ENCODE results near the gene ENHO.

DNA sequence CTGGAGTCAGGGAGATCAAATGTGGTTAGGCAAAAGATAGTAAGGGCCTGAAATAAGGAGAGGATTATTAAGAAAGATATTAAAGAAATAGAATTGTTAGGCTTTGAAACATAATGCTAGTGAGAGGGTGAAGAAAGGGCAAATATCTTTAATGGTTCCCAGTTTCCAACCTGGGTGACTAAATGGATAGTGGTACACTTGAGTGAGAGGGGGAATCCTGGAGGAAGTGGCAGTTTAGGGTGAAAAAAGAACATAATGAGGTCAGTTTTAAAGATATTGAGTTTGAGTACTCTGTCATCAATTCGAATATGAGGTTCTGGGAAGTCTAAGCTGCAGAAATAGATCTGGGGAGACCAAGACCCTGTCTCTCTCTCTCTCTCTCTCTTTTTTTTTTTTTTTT, 45.2 kb downstream of the ENHO start:
- no peak for TF ChIP-seq ZNF274 (IDR thresholded peaks at IDR 0.05; ENCODE audit: borderline replicate concordance, extremely low read depth, low read length)
- TF ChIP-seq EZH2 (IDR thresholded peaks at IDR 0.05; ENCODE audit: low read depth, low read length, severe bottlenecking): no peak
- TF ChIP-seq, protein P1, sequence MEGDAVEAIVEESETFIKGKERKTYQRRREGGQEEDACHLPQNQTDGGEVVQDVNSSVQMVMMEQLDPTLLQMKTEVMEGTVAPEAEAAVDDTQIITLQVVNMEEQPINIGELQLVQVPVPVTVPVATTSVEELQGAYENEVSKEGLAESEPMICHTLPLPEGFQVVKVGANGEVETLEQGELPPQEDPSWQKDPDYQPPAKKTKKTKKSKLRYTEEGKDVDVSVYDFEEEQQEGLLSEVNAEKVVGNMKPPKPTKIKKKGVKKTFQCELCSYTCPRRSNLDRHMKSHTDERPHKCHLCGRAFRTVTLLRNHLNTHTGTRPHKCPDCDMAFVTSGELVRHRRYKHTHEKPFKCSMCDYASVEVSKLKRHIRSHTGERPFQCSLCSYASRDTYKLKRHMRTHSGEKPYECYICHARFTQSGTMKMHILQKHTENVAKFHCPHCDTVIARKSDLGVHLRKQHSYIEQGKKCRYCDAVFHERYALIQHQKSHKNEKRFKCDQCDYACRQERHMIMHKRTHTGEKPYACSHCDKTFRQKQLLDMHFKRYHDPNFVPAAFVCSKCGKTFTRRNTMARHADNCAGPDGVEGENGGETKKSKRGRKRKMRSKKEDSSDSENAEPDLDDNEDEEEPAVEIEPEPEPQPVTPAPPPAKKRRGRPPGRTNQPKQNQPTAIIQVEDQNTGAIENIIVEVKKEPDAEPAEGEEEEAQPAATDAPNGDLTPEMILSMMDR (IDR thresholded peaks at IDR 0.05; ENCODE audit: control extremely low read depth in 1 of 3, insufficient read depth in 1 of 3, low read depth in 1 of 3, low read length in 3 of 3): no peak
- no peak for TF ChIP-seq RFX5 (IDR thresholded peaks at IDR 0.05; ENCODE audit: borderline replicate concordance, low read depth, low read length)
- TF ChIP-seq, protein P2, sequence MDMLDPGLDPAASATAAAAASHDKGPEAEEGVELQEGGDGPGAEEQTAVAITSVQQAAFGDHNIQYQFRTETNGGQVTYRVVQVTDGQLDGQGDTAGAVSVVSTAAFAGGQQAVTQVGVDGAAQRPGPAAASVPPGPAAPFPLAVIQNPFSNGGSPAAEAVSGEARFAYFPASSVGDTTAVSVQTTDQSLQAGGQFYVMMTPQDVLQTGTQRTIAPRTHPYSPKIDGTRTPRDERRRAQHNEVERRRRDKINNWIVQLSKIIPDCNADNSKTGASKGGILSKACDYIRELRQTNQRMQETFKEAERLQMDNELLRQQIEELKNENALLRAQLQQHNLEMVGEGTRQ (IDR thresholded peaks at IDR 0.05; ENCODE audit: low read length): no peak
- no peak for TF ChIP-seq SIN3A (conservative IDR thresholded peaks at IDR 0.05 in 1 of 2, IDR thresholded peaks at IDR 0.05 in 1 of 2; ENCODE audit: low read depth in 1 of 2, low read length in 2 of 2)
- TF ChIP-seq GABPA (IDR thresholded peaks at IDR 0.05; ENCODE audit: borderline replicate concordance, insufficient read depth, low read length): no peak
- no peak for TF ChIP-seq CBX5 (IDR thresholded peaks at IDR 0.05; ENCODE audit: low read depth, low read length)
- TF ChIP-seq EP300 (IDR thresholded peaks at IDR 0.05; ENCODE audit: borderline replicate concordance in 1 of 2, low read depth in 2 of 2, low read length in 2 of 2): no peak
- TF ChIP-seq POLR2A (IDR thresholded peaks at IDR 0.05; ENCODE audit: control extremely low read depth in 1 of 2, low read depth in 2 of 2, low read length in 2 of 2): no peak
